Panc1 (cell line): Measurements from ENCODE around the gene DCAKD. TPM values are rescaled to one million over a fixed set of nuclear protein-coding genes. Genes with fewer than 3 reads are reported as not detected.

Experiments
- ATAC-seq: fragments of 200-7000 bp; cut with Tn5 transposase; 2 replicates; pipeline ENCODE4 v1.9.1; 2020; ENCODE audit warnings: mild to moderate bottlenecking, moderate library complexity
- BruUV-seq: library from RNA; stranded (reverse); fragments of 400-500 nt; replicated peaks from 2 replicates; lab custom pipeline; 2021; lab: Mats Ljungman, UMichigan
- CTCF ChIA-PET: fragments of 300-600 bp; sonication (Branson Sonifier 250); formaldehyde crosslinking; loops from one replicate; lab custom pipeline; 2022; ENCODE audit warnings: antibody characterized with exemption; lab: Charles Lee
- POLR2A ChIA-PET: fragments of 300-600 bp; sonication (Branson Sonifier 250); formaldehyde crosslinking; loops from one replicate; lab custom pipeline; 2022; ENCODE audit warnings: antibody characterized with exemption; lab: Charles Lee
- DNase-seq: peaks from one replicate; pipeline ENCODE4 v3.0.0-alpha.2; 2010; ENCODE audit warnings: low read depth, low spot score
- H3K27ac ChIP-seq: 2 replicates; pipeline ENCODE4 v1.5.1; 2011; ENCODE audit warnings: mild to moderate bottlenecking, low read length, inconsistent platforms
- H3K27me3 ChIP-seq: fragments of 200-500 bp; sonication (Bioruptor generic); 2 replicates; pipeline ENCODE4 v1.6.0; 2014; ENCODE audit warnings: low read length, inconsistent platforms; ENCODE audit not compliant: control insufficient read depth, insufficient read depth
- H3K36me3 ChIP-seq: fragments of 200-500 bp; sonication (Bioruptor generic); 2 replicates; pipeline ENCODE4 v1.5.1; 2014; ENCODE audit warnings: inconsistent platforms, mild to moderate bottlenecking, low read length, moderate library complexity; ENCODE audit not compliant: control insufficient read depth, insufficient read depth
- H3K4me1 ChIP-seq: 2 replicates; pipeline ENCODE4 v1.5.1; 2011; ENCODE audit warnings: inconsistent platforms, mild to moderate bottlenecking, low read length, moderate library complexity; ENCODE audit not compliant: control insufficient read depth, insufficient read depth
- H3K4me3 ChIP-seq, 2 experiments: 2 replicates each; pipeline ENCODE4 v1.5.1; 2011 to 2012; ENCODE audit warnings: low read depth in 2 of 2, low read length in 2 of 2, mild to moderate bottlenecking in 2 of 2, inconsistent platforms in 1 of 2, moderate library complexity in 1 of 2
- H3K9me3 ChIP-seq: fragments of 200-500 bp; sonication (Bioruptor generic); 2 replicates; pipeline ENCODE4 v1.5.1; 2014; ENCODE audit warnings: low read depth, mild to moderate bottlenecking, inconsistent platforms, low read length, moderate library complexity; ENCODE audit not compliant: control insufficient read depth, insufficient read depth
- POLR2AphosphoS5 ChIP-seq: IDR thresholded peaks from 2 replicates; pipeline ENCODE4 v1.6.1; 2012; ENCODE audit warnings: mild to moderate bottlenecking, low read depth, low read length, moderate library complexity
- SIN3A ChIP-seq: IDR thresholded peaks from 2 replicates; pipeline ENCODE4 v1.6.1; 2012; ENCODE audit warnings: low read depth, mild to moderate bottlenecking, low read length, moderate library complexity, borderline replicate concordance; ENCODE audit not compliant: insufficient read depth
- TCF7L2 ChIP-seq: IDR thresholded peaks from 2 replicates; pipeline ENCODE4 v1.6.1; 2011; ENCODE audit warnings: mild to moderate bottlenecking, low read depth, low read length, inconsistent platforms
- in situ Hi-C: cut with HindIII; loops from 2 replicates; pipeline ENCODE4 v1.10.0; 2016; ENCODE audit warnings: low sequenced_read_pairs, low pct_unique_long_range_greater_than_20kb
- intact Hi-C: fragments of 100-400 bp; cut with micrococcal nuclease; formaldehyde crosslinking; loops from one replicate; pipeline ENCODE4 v1.10.0; 2022; ENCODE audit not compliant: unreplicated experiment
- total RNA-seq: library from RNA; stranded (reverse); gene quantifications from one replicate; pipeline ENCODE4 v1.2.1, GENCODE V29; 2021; ENCODE audit not compliant: unreplicated experiment
- TF ChIP-seq, protein P1 (sequence below): fragments of 450-650 bp; IDR thresholded peaks from 2 replicates; pipeline ENCODE4 v1.5.1; 2017; ENCODE audit warnings: mild to moderate bottlenecking
- TF ChIP-seq, protein P2 (sequence below), 2 experiments: IDR thresholded peaks; 2 replicates each; pipeline ENCODE4 v1.6.1; 2011 to 2012; ENCODE audit warnings: low read depth in 2 of 2, control low read depth in 1 of 2, low read length in 1 of 2, mild to moderate bottlenecking in 1 of 2, moderate library complexity in 1 of 2; ENCODE audit not compliant: insufficient read depth in 1 of 2

The DCAKD gene
- total RNA-seq, 1 experiment from 2014 or later, result 24.3 TPM

DNA sequence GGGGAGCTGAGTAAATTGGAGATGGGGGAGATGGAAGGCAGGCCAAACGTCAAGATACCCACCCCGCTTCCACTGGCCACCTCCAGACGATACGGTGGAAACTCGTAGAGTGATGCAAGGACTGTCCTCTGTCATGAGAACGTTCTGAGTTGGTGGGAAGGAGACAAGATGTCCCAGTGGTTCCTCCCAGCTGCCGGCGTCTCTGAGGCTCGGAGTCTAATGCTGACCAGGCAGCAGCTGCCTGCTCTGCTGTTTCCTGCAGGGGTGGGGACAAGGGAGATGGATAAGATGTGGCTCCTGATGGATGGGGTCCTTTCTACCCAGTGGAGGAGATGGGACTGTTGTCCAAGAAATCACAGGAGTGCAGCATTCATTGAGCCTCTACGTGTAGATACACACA lies 55.1 kb downstream of the DCAKD start:
- H3K9me3 ChIP-seq, result peaks cover 3% of the 10 kb centered on the region; the same call in 1 of the 2 replicates
- no peak for ATAC-seq
- intact Hi-C loops (no loop called here), in situ Hi-C loops (no loop called here)
- ChIA-PET CTCF (no interaction called here), POLR2A (no interaction called here)
- no peak overlapping the region for H3K27ac ChIP-seq
- TF ChIP-seq SIN3A (no peak), POLR2AphosphoS5 (no peak), TCF7L2 (no peak)
- TF ChIP-seq, protein P1, sequence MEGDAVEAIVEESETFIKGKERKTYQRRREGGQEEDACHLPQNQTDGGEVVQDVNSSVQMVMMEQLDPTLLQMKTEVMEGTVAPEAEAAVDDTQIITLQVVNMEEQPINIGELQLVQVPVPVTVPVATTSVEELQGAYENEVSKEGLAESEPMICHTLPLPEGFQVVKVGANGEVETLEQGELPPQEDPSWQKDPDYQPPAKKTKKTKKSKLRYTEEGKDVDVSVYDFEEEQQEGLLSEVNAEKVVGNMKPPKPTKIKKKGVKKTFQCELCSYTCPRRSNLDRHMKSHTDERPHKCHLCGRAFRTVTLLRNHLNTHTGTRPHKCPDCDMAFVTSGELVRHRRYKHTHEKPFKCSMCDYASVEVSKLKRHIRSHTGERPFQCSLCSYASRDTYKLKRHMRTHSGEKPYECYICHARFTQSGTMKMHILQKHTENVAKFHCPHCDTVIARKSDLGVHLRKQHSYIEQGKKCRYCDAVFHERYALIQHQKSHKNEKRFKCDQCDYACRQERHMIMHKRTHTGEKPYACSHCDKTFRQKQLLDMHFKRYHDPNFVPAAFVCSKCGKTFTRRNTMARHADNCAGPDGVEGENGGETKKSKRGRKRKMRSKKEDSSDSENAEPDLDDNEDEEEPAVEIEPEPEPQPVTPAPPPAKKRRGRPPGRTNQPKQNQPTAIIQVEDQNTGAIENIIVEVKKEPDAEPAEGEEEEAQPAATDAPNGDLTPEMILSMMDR, result no peak
- TF ChIP-seq, protein P2, sequence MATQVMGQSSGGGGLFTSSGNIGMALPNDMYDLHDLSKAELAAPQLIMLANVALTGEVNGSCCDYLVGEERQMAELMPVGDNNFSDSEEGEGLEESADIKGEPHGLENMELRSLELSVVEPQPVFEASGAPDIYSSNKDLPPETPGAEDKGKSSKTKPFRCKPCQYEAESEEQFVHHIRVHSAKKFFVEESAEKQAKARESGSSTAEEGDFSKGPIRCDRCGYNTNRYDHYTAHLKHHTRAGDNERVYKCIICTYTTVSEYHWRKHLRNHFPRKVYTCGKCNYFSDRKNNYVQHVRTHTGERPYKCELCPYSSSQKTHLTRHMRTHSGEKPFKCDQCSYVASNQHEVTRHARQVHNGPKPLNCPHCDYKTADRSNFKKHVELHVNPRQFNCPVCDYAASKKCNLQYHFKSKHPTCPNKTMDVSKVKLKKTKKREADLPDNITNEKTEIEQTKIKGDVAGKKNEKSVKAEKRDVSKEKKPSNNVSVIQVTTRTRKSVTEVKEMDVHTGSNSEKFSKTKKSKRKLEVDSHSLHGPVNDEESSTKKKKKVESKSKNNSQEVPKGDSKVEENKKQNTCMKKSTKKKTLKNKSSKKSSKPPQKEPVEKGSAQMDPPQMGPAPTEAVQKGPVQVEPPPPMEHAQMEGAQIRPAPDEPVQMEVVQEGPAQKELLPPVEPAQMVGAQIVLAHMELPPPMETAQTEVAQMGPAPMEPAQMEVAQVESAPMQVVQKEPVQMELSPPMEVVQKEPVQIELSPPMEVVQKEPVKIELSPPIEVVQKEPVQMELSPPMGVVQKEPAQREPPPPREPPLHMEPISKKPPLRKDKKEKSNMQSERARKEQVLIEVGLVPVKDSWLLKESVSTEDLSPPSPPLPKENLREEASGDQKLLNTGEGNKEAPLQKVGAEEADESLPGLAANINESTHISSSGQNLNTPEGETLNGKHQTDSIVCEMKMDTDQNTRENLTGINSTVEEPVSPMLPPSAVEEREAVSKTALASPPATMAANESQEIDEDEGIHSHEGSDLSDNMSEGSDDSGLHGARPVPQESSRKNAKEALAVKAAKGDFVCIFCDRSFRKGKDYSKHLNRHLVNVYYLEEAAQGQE (IDR thresholded peaks at IDR 0.05; ENCODE audit: insufficient read depth in 1 of 2, low read depth in 2 of 2, low read length in 1 of 2), result no peak
- no peaks in the 10 kb centered on the region for H3K27me3 ChIP-seq
- no TSS peak for BruUV-seq
- H3K4me1 ChIP-seq, result no peaks in the 10 kb centered on the region
- no peak for DNase-seq
- no peaks in the 10 kb centered on the region for H3K36me3 ChIP-seq
- no peak overlapping the region for H3K4me3 ChIP-seq

DNA sequence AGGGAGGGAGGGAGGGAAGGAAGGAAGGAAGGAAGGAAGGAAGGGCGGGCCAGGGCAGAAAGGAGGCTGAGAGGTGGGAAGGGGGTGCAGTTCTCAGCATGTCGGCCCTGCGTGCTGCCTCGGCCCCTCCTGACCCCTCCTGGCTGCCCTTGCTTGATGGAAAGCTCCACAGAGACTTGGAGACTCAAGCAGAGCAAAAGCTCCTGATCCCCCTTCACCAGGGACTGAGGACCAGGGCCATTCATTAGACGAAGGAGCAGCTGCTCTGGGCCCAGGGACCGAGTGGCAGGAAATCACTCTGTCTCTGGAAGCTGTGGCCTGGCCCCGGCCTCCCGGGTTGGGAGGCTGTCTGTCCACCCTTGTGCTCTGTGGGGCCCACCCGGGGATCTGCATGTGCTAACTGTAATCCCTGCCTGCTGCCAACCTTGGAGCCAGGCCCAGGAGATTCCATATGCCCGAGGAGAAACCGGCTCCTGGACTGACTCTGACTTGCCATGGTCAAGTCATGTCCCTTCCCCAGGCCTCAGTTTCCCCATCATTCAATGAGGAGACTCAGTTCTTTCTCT lies 55.9 kb downstream of the DCAKD start:
- in situ Hi-C loops, result no loop called here
- BruUV-seq, result no TSS peak
- TF ChIP-seq POLR2AphosphoS5 (no peak), TCF7L2 (no peak), SIN3A (no peak)
- TF ChIP-seq, protein P1, result no peak
- TF ChIP-seq, protein P2 (IDR thresholded peaks at IDR 0.05; ENCODE audit: insufficient read depth in 1 of 2, low read depth in 2 of 2, low read length in 1 of 2), result no peak
- intact Hi-C loops, result no loop called here
- peaks cover 3% of the 10 kb centered on the region; the same call in 1 of the 2 replicates for H3K9me3 ChIP-seq
- H3K4me1 ChIP-seq, result no peaks in the 10 kb centered on the region
- ChIA-PET CTCF (no interaction called here), POLR2A (no interaction called here)
- ATAC-seq (no peak), DNase-seq (no peak)
- no peaks in the 10 kb centered on the region for H3K36me3 ChIP-seq
- H3K27me3 ChIP-seq, result no peaks in the 10 kb centered on the region
- H3K4me3 ChIP-seq, result no peak overlapping the region
- no peak overlapping the region for H3K27ac ChIP-seq
